WI38 (cell line): ENCODE data around the gene PLXND1.

Experiments
- H3K4me3 ChIP-seq: 2 replicates; pipeline ENCODE4 v1.5.1; 2011; ENCODE audit warnings: low read depth, mild to moderate bottlenecking, control low read depth, low read length
- CTCF ChIP-seq: IDR thresholded peaks from 2 replicates; pipeline ENCODE4 v1.5.1; 2012; ENCODE audit warnings: low read depth, mild to moderate bottlenecking, control low read depth, low read length

The PLXND1 gene

GRCh38 chr3:129617381-129618185, 11.1 kb upstream of the PLXND1 start:
- H3K4me3 ChIP-seq: no peak overlapping the region
- no peak for TF ChIP-seq CTCF

- no peak overlapping the region for H3K4me3 ChIP-seq
Measured at GRCh38 chr3:129616713-129617112, 10.2 kb upstream of the PLXND1 start.

GRCh38 chr3:129616291-129616690, 9.8 kb upstream of the PLXND1 start:
- no peak overlapping the region for H3K4me3 ChIP-seq
- TF ChIP-seq CTCF: no peak

More at GRCh38 chr3:129616713-129617112, 10.2 kb upstream of the PLXND1 start:
- TF ChIP-seq CTCF: no peak

- TF ChIP-seq CTCF: no peak
Measured at GRCh38 chr3:129615751-129616281, 9.3 kb upstream of the PLXND1 start.

GRCh38 chr3:129614927-129615363, 8.5 kb upstream of the PLXND1 start:
- no peak for TF ChIP-seq CTCF
- no peak overlapping the region for H3K4me3 ChIP-seq

More at GRCh38 chr3:129615751-129616281, 9.3 kb upstream of the PLXND1 start:
- no peak overlapping the region for H3K4me3 ChIP-seq

- no peak for TF ChIP-seq CTCF
- no peak overlapping the region for H3K4me3 ChIP-seq
Measured at GRCh38 chr3:129614435-129614834, 8.0 kb upstream of the PLXND1 start.

- no peak overlapping the region for H3K4me3 ChIP-seq
- TF ChIP-seq CTCF: no peak
Measured at GRCh38 chr3:129613367-129613740, 6.9 kb upstream of the PLXND1 start.
